ENCODE results near the gene APP.
A peak's percentile ranks its signal among the peaks of the same experiment; 100 is the strongest.
"Not testable (repeated sequence)": the region's sequence is repeated elsewhere in the genome, so short reads cannot be mapped to it uniquely, and the experiment has no call there.

Gene APP

GRCh38 chr21:26162081-26162480 lies 8.5 kb downstream of the APP start:
- no peak for DNase-seq (ENCODE audit: low read depth)

- DNase-seq (ENCODE audit: low read depth) = no peak
Measured at GRCh38 chr21:26159869-26160268, 10.7 kb downstream of the APP start.

- DNase-seq (ENCODE audit: low read depth) = peak; percentile 28
Measured at GRCh38 chr21:26157801-26158200, 12.8 kb downstream of the APP start.

- no peak for DNase-seq (ENCODE audit: low read depth)
Measured at GRCh38 chr21:26154753-26155152, 15.8 kb downstream of the APP start.

- DNase-seq (ENCODE audit: low read depth) = peak; percentile 80
Measured at GRCh38 chr21:26153758-26154157, 16.8 kb downstream of the APP start.

- DNase-seq (ENCODE audit: low read depth) = peak; percentile 69
Measured at GRCh38 chr21:26148840-26149354, 21.7 kb downstream of the APP start.

GRCh38 chr21:26148071-26148839 lies 22.3 kb downstream of the APP start:
- DNase-seq (ENCODE audit: low read depth) = peak; percentile 80

- no peak for DNase-seq (ENCODE audit: low read depth)
Measured at GRCh38 chr21:26147535-26147934, 23.0 kb downstream of the APP start.

- DNase-seq (ENCODE audit: low read depth) = no peak
Measured at GRCh38 chr21:26146681-26147080, 23.9 kb downstream of the APP start.

- no peak for DNase-seq (ENCODE audit: low read depth)
Measured at GRCh38 chr21:26144031-26144430, 26.5 kb downstream of the APP start.

GRCh38 chr21:26142363-26142762 lies 28.2 kb downstream of the APP start:
- no peak for DNase-seq (ENCODE audit: low read depth)

- no peak for DNase-seq (ENCODE audit: low read depth)
Measured at GRCh38 chr21:26140926-26141325, 29.6 kb downstream of the APP start.

- DNase-seq (ENCODE audit: low read depth) = peak; percentile 94
Measured at GRCh38 chr21:26140164-26140579, 30.4 kb downstream of the APP start.

GRCh38 chr21:26138615-26139257 lies 31.8 kb downstream of the APP start:
- DNase-seq (ENCODE audit: low read depth) = no peak

GRCh38 chr21:26137379-26138060 lies 33.0 kb downstream of the APP start:
- DNase-seq (ENCODE audit: low read depth) = peak; percentile 27

- peak; percentile 8 for DNase-seq (ENCODE audit: low read depth)
Measured at GRCh38 chr21:26136671-26137070, 33.9 kb downstream of the APP start.

GRCh38 chr21:26135520-26135919 lies 35.0 kb downstream of the APP start:
- no peak for DNase-seq (ENCODE audit: low read depth)

GRCh38 chr21:26131554-26131953 lies 39.0 kb downstream of the APP start:
- DNase-seq (ENCODE audit: low read depth) = no peak

GRCh38 chr21:26131053-26131452 lies 39.5 kb downstream of the APP start:
- DNase-seq (ENCODE audit: low read depth) = not testable (repeated sequence)

GRCh38 chr21:26130249-26130881 lies 40.2 kb downstream of the APP start:
- DNase-seq (ENCODE audit: low read depth) = peak; percentile 75

GRCh38 chr21:26127918-26128317 lies 42.7 kb downstream of the APP start:
- peak; percentile 48 for DNase-seq (ENCODE audit: low read depth)

- no peak for DNase-seq (ENCODE audit: low read depth)
Measured at GRCh38 chr21:26127073-26127814, 43.3 kb downstream of the APP start.

Data from EH (cell line).